HepG2 (cell line): Measurements from ENCODE around the gene SH2D7.

Source experiments
- CBX5 ChIP-seq: sonication (generic); formaldehyde crosslinking; IDR thresholded peaks from 2 replicates; pipeline ENCODE4 v1.4.0; 2020; ENCODE audit warnings: missing genetic modification reagents, borderline replicate concordance
- ELF1 ChIP-seq: sonication (generic); formaldehyde crosslinking; IDR thresholded peaks from 2 replicates; pipeline ENCODE4 v1.4.0; 2020; ENCODE audit warnings: missing genetic modification reagents
- EP300 ChIP-seq, 3 experiments: sonication (generic) in 1 of 3; formaldehyde crosslinking in 1 of 3; IDR thresholded peaks; 2 replicates each; pipeline versions ENCODE4 v1.5.1 to v1.6.1; 2011 to 2020; ENCODE audit warnings: low read depth in 2 of 3, low read length in 2 of 3, borderline replicate concordance in 1 of 3, improper control_type of control experiment in 1 of 3, mild to moderate bottlenecking in 1 of 3, missing genetic modification reagents in 1 of 3, moderate library complexity in 1 of 3
- ZBTB43 ChIP-seq: sonication (generic); formaldehyde crosslinking; conservative IDR thresholded peaks from 2 replicates; pipeline ENCODE4 v1.4.0; 2020; ENCODE audit warnings: missing genetic modification reagents

DNA sequence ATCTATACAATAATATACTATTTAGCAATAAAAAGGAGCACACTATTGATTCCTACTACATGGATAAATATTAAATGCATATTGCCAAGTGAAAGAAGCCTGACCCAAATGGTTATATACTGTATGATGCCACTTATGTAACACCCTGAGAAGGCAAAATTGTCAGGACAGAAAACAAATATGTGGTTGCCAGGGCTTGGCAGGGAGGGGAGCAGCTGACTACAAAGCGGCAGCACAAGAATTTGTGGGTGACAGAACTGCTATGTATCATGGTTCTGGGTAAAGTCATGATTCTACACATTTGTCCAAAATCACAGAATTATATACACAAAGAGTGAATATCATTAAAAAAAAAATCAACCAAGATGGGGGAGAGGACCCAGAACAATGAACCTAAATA, 37.4 kb upstream of the SH2D7 start:
- TF ChIP-seq CBX5 = no peak
- TF ChIP-seq EP300 (IDR thresholded peaks at IDR 0.05; ENCODE audit: low read depth in 2 of 2, low read length in 2 of 2) = no peak
- no peak for TF ChIP-seq EP300 (CRISPR knock-in tag; IDR thresholded peaks at IDR 0.05; ENCODE audit: borderline replicate concordance)
- no peak for TF ChIP-seq ZBTB43 (CRISPR knock-in tag)
- no peak for TF ChIP-seq ELF1 (CRISPR knock-in tag)
